HUES6 (cell line): Measurements from ENCODE around the gene STIM2.
A peak's percentile ranks its signal among the peaks of the same experiment; 100 is the strongest.
"Not testable (repeated sequence)": the region's sequence is repeated elsewhere in the genome, so short reads cannot be mapped to it uniquely, and the experiment has no call there.

Experiments
- H3K27ac ChIP-seq: 2 replicates; pipeline ENCODE4 v1.7.0; 2013; ENCODE audit warnings: low read depth, mild to moderate bottlenecking, low read length, inconsistent platforms
- H3K27me3 ChIP-seq: 2 replicates; pipeline ENCODE4 v1.6.1; 2013; ENCODE audit warnings: low read length; ENCODE audit not compliant: control insufficient read depth, insufficient read depth
- H3K36me3 ChIP-seq: 2 replicates; pipeline ENCODE4 v1.6.1; 2013; ENCODE audit warnings: low read length; ENCODE audit not compliant: control insufficient read depth, insufficient read depth
- H3K4me1 ChIP-seq: 2 replicates; pipeline ENCODE4 v1.6.1; 2013; ENCODE audit warnings: low read length; ENCODE audit not compliant: control insufficient read depth, insufficient read depth
- H3K4me3 ChIP-seq: 2 replicates; pipeline ENCODE4 v1.5.1; 2013; ENCODE audit warnings: low read depth, low read length
- H3K9ac ChIP-seq: one replicate; pipeline ENCODE4 v1.6.1; 2013; ENCODE audit warnings: mild to moderate bottlenecking, low read length
- H3K9me3 ChIP-seq: 2 replicates; pipeline ENCODE4 v1.6.1; 2013; ENCODE audit warnings: low read depth, low read length; ENCODE audit not compliant: control insufficient read depth, insufficient read depth

STIM2 gene

DNA sequence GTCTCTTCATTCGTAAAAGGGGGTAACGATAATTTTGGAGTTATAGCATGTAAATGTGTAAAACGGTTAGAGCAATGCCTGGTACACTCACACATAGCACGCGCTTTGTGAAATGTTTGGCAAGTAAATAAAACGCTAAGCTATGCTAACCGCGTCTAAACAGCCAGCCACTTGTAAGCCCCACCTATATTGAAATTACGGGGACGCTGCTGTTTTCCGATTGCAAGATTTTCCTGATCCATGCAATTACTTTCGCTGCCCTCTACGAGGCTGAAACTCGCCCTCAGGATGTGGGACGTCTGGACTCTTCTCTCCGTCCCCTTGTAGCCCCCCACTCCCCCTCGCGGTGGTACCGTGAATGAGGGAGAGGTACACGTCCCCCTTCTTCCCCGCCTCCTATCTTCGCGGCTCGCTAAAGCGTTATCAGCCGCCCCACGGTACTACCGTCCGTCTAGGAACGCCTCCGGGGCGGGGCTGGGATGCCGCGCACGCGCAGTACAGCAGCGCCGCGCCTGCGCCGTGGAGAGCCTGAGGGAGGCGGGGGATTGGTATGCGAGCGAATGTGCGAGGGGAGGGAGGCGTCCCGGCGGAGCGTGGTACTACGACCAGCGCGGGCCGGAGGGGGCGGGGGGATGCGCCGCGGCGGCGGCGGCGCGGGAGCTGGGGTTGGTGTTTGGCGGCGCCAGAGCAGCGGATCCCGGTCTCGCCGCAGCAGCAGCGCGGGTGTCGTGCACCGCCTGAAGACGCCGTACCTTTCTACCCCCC is at the start of gene STIM2:
Gene STIM2 (plus strand): TSS at position 685 of the 765 bp plus-strand sequence.
- no peak within 1 kb of the TSS; the same call in 1 of the 2 replicates for H3K27ac ChIP-seq
- H3K4me1 ChIP-seq: peaks cover 46% of the 10 kb centered on the region

DNA sequence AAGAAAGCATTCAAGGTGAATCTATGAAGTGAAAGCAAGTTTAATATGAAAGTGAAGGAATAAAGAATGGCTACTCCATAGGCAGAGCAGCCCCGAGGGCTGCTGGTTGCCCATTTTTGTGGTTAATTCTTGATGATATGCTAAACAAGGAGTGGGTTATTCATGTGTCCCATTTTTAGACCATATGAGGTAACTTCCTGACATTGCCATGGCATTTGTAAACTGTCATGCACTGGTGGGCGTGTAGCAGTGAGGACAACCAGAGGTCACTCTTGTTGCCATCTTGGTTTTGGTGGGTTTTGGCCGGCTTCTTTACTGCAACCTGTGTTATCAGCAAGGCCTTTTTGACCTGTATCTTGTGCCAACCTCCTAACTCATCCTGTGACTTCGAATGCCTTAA is 49.1 kb upstream of the STIM2 start:
- not testable (repeated sequence) for H3K27ac ChIP-seq, H3K4me3 ChIP-seq, H3K27me3 ChIP-seq, H3K4me1 ChIP-seq, H3K9ac ChIP-seq, H3K36me3 ChIP-seq, H3K9me3 ChIP-seq

More for the DNA sequence above, at the start of gene STIM2:
- H3K4me3 ChIP-seq: peak within 1 kb of the TSS; percentile 91
- H3K27me3 ChIP-seq: peaks cover 12% of the 10 kb centered on the region; the same call in 1 of the 2 replicates
- no peaks in the 10 kb centered on the region for H3K36me3 ChIP-seq
- no peaks in the 10 kb centered on the region for H3K9me3 ChIP-seq
- peak within 1 kb of the TSS; percentile 76 for H3K9ac ChIP-seq

DNA sequence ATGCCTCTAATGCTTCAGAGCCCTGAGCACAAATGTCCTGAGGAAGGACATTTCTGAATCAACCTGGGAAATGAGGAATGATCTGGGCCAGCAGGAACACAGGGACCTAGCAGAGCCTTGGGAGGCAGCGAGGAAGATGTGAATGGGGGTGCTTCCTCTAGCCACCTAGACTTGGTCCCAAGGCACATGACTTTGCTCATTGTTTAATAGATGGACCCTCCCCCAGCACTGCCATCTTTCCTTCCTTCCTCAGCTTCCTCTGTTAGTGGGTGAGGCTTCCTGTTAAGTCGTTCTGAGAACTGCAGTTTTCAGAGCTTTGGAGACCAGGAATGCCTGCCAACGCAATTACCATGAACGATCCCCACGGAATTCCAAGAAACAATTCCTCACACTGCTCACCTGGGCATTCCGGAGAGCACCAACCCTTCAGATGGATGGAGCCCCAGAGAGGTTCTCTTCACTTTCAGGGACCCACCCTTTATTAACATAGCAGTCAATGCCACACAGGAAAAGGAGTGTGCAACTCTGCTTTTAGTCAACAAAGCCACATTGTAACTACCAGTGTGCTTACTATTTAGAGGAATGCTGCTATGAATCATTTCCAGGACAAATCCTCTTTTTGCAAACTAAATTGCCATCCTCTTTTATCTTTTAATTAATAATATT is 48.5 kb upstream of the STIM2 start:
- Histone ChIP-seq H3K27ac (no peak overlapping the region), H3K4me1 (no peaks in the 10 kb centered on the region), H3K9me3 (peaks cover 3% of the 10 kb centered on the region; the same call in 1 of the 2 replicates), H3K36me3 (no peaks in the 10 kb centered on the region), H3K9ac (no peak overlapping the region), H3K4me3 (no peak overlapping the region), H3K27me3 (no peaks in the 10 kb centered on the region)

GRCh38 chr4:26813698-26814097 is 46.9 kb upstream of the STIM2 start:
- H3K4me1 ChIP-seq: peaks cover 3% of the 10 kb centered on the region
- no peaks in the 10 kb centered on the region for H3K27me3 ChIP-seq
- no peaks in the 10 kb centered on the region for H3K36me3 ChIP-seq
- no peak overlapping the region for H3K9ac ChIP-seq
- H3K27ac ChIP-seq: no peak overlapping the region
- peaks cover 3% of the 10 kb centered on the region; the same call in 1 of the 2 replicates for H3K9me3 ChIP-seq
- H3K4me3 ChIP-seq: no peak overlapping the region

- no peak overlapping the region for H3K27ac ChIP-seq
- H3K36me3 ChIP-seq: no peaks in the 10 kb centered on the region
- peaks cover 10% of the 10 kb centered on the region for H3K4me1 ChIP-seq
- H3K27me3 ChIP-seq: no peaks in the 10 kb centered on the region
- peaks cover 3% of the 10 kb centered on the region; the same call in 1 of the 2 replicates for H3K9me3 ChIP-seq
- H3K9ac ChIP-seq: no peak overlapping the region
- H3K4me3 ChIP-seq: no peak overlapping the region
Measured at GRCh38 chr4:26815199-26815598, 45.4 kb upstream of the STIM2 start.

DNA sequence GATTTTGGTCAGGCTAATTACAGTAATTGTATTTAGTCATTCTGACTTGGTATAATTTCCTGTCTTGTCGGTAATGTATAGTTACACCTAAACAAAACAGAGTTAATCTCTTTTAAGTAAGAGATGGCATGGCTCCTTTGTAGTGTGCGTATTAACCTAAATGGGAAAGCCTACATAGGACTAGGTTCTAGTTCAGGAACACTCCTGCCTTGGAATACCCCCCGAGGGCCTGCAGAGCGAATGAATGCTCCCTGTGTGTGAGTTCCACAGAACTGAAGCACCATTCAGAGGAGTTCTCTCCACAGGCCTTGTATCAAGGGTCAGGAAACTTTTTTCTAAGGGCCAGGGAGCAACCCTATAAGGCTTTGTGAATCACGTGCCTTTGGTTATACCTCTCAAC is 44.9 kb upstream of the STIM2 start:
- Histone ChIP-seq H3K27ac (no peak overlapping the region), H3K9me3 (peaks cover 3% of the 10 kb centered on the region; the same call in 1 of the 2 replicates), H3K9ac (no peak overlapping the region), H3K4me1 (peaks cover 10% of the 10 kb centered on the region), H3K4me3 (no peak overlapping the region), H3K36me3 (no peaks in the 10 kb centered on the region), H3K27me3 (no peaks in the 10 kb centered on the region)

- Histone ChIP-seq H3K27me3 (no peaks in the 10 kb centered on the region), H3K4me3 (no peak overlapping the region), H3K36me3 (no peaks in the 10 kb centered on the region), H3K4me1 (peaks cover 10% of the 10 kb centered on the region), H3K9me3 (peaks cover 4% of the 10 kb centered on the region), H3K9ac (no peak overlapping the region), H3K27ac (no peak overlapping the region)
Measured at GRCh38 chr4:26819026-26819425, 41.6 kb upstream of the STIM2 start.

DNA sequence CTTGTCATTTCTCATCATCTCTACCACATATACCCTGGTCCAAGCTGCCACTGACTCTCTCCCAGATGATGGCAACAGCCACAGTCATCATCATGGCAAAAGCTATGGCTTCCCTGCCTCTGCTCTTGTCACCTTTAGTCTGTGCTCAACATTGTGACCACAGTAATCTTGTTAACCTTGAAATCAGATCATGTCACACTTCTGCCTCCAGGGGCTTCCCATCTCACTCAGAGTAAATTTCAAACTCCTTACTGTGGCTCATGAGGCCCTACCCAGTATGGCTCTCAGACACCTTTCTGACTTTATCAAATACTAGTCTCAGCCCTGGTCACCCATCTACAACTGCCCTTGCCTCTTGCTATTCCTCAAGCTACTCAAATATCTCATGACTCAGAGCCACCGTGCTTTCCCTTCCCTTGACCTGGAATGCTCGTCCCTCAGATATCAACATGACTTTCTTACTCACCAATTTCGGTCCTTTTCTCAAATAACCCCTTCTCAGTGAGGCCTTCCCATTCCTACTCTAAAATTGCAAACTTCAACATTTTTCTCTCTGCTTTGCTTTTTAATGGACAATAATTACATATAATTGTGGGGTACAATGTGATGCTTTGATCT is 41.1 kb upstream of the STIM2 start:
- Histone ChIP-seq H3K9me3 (peaks cover 4% of the 10 kb centered on the region), H3K4me3 (no peak overlapping the region), H3K27me3 (no peaks in the 10 kb centered on the region), H3K36me3 (no peaks in the 10 kb centered on the region), H3K9ac (no peak overlapping the region), H3K27ac (no peak overlapping the region), H3K4me1 (peaks cover 10% of the 10 kb centered on the region)

GRCh38 chr4:26820346-26820745 is 40.3 kb upstream of the STIM2 start:
- Histone ChIP-seq H3K9ac (no peak overlapping the region), H3K4me3 (no peak overlapping the region), H3K36me3 (no peaks in the 10 kb centered on the region), H3K27me3 (no peaks in the 10 kb centered on the region), H3K27ac (no peak overlapping the region), H3K4me1 (peaks cover 10% of the 10 kb centered on the region), H3K9me3 (peaks cover 4% of the 10 kb centered on the region)

- no peaks in the 10 kb centered on the region for H3K27me3 ChIP-seq
- no peak overlapping the region for H3K27ac ChIP-seq
- H3K4me1 ChIP-seq: peaks cover 10% of the 10 kb centered on the region
- peaks cover 4% of the 10 kb centered on the region for H3K9me3 ChIP-seq
- H3K9ac ChIP-seq: no peak overlapping the region
- no peak overlapping the region for H3K4me3 ChIP-seq
- no peaks in the 10 kb centered on the region for H3K36me3 ChIP-seq
Measured at GRCh38 chr4:26821031-26821430, 39.6 kb upstream of the STIM2 start.
